ENCODE results near the gene BLTP1. TPM values are rescaled to one million over a fixed set of nuclear protein-coding genes. Genes with fewer than 3 reads are reported as not detected.

The BLTP1 gene
- total RNA-seq, 2 experiments from 2014 or later: 37.5 to 39.4 TPM

GRCh38 chr4:122139139-122139538 is 13.0 kb upstream of the BLTP1 start:
- peaks cover 3% of the 10 kb centered on the region for H3K36me3 Mint-ChIP-seq (ENCODE audit: low read depth)

GRCh38 chr4:122140834-122141233 is 11.3 kb upstream of the BLTP1 start:
- CTCF ChIA-PET: no interaction called here
- POLR2A ChIA-PET: no interaction called here
- no peak for DNase-seq
- Mint-ChIP-seq H3K9me3 (peaks cover 11% of the 10 kb centered on the region), H3K27ac (no peak overlapping the region), H3K4me3 (no peak overlapping the region), H3K27me3 (peaks cover 14% of the 10 kb centered on the region), H3K4me1 (no peaks in the 10 kb centered on the region), H3K36me3 (ENCODE audit: low read depth) (peaks cover 3% of the 10 kb centered on the region)

More at GRCh38 chr4:122139139-122139538, 13.0 kb upstream of the BLTP1 start:
- ChIA-PET POLR2A (no interaction called here), CTCF (no interaction called here)
- H3K27ac Mint-ChIP-seq: no peak overlapping the region
- H3K4me3 Mint-ChIP-seq: no peak overlapping the region
- no peaks in the 10 kb centered on the region for H3K4me1 Mint-ChIP-seq
- peaks cover 11% of the 10 kb centered on the region for H3K9me3 Mint-ChIP-seq
- peaks cover 9% of the 10 kb centered on the region for H3K27me3 Mint-ChIP-seq
- DNase-seq: no peak

DNA sequence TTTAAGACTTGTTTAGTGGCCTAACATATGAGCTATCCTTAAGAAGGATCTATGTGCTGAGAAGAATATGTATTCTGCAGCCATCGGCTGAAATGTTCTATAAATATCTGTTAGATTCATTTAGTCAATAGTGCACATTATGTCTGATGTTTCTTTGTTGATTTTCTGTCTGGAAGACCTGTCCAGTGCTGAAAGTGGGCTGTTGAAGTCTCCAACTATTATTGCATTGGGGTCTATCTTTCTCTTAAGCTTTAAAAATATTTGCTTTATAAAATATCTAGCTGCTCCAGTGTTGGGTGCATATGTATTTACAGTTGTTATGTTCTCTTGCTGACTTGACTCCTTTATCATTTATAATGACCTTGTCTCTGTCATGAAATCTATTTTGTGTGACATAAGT is 9.4 kb upstream of the BLTP1 start:
- Mint-ChIP-seq H3K27ac (no peak overlapping the region), H3K9me3 (peaks cover 11% of the 10 kb centered on the region), H3K4me1 (no peaks in the 10 kb centered on the region), H3K27me3 (peaks cover 14% of the 10 kb centered on the region), H3K36me3 (ENCODE audit: low read depth) (peaks cover 3% of the 10 kb centered on the region), H3K4me3 (no peak overlapping the region)
- ChIA-PET POLR2A (no interaction called here), CTCF (no interaction called here)
- DNase-seq: no peak

GRCh38 chr4:122146652-122147051 is 5.5 kb upstream of the BLTP1 start:
- Mint-ChIP-seq H3K27me3 (peaks cover 8% of the 10 kb centered on the region), H3K9me3 (peaks cover 6% of the 10 kb centered on the region), H3K36me3 (ENCODE audit: low read depth) (no peaks in the 10 kb centered on the region), H3K27ac (no peak overlapping the region), H3K4me3 (no peak overlapping the region), H3K4me1 (peaks cover 19% of the 10 kb centered on the region)
- ChIA-PET CTCF (interaction anchor here (1.2 kb wide), 1 partner anchor 17 kb away, joined by 3 read pairs; no protein-coding TSS in a partner anchor), POLR2A (no interaction called here)
- no peak for DNase-seq

- peak overlapping the region; percentile 93 for H3K4me3 Mint-ChIP-seq
- H3K27me3 Mint-ChIP-seq: no peaks in the 10 kb centered on the region
- peaks cover 12% of the 10 kb centered on the region for H3K36me3 Mint-ChIP-seq (ENCODE audit: low read depth)
- no peak for DNase-seq
- CTCF ChIA-PET: no interaction called here
- POLR2A ChIA-PET: no interaction called here
- peak overlapping the region; percentile 98 for H3K27ac Mint-ChIP-seq
- H3K9me3 Mint-ChIP-seq: peaks cover 4% of the 10 kb centered on the region
- peaks cover 40% of the 10 kb centered on the region for H3K4me1 Mint-ChIP-seq
These were observed 1.2 kb upstream of the BLTP1 start for GRCh38 chr4:122150931-122151330.

- POLR2A ChIA-PET: no interaction called here
- Mint-ChIP-seq H3K36me3 (ENCODE audit: low read depth) (peaks cover 30% of the 10 kb centered on the region), H3K9me3 (peaks cover 9% of the 10 kb centered on the region), H3K27ac (peak overlapping the region; percentile 91), H3K4me3 (peak overlapping the region; percentile 93), H3K27me3 (no peaks in the 10 kb centered on the region), H3K4me1 (peaks cover 55% of the 10 kb centered on the region)
- CTCF ChIA-PET: interaction anchor here (1.2 to 2.1 kb wide), 2 partner anchors 9 to 19 kb away, joined by 3 to 4 read pairs; no protein-coding TSS in a partner anchor
- DNase-seq: peak; percentile 21
These were observed 638 bp downstream of the BLTP1 start for GRCh38 chr4:122152711-122153226.

GRCh38 chr4:122156819-122157218 is 4.7 kb downstream of the BLTP1 start:
- peaks cover 41% of the 10 kb centered on the region for H3K4me1 Mint-ChIP-seq
- H3K27ac Mint-ChIP-seq: no peak overlapping the region
- ChIA-PET POLR2A (no interaction called here), CTCF (no interaction called here)
- no peak overlapping the region for H3K4me3 Mint-ChIP-seq
- DNase-seq: no peak
- H3K9me3 Mint-ChIP-seq: peaks cover 6% of the 10 kb centered on the region
- peaks cover 41% of the 10 kb centered on the region for H3K36me3 Mint-ChIP-seq (ENCODE audit: low read depth)
- H3K27me3 Mint-ChIP-seq: no peaks in the 10 kb centered on the region

DNA sequence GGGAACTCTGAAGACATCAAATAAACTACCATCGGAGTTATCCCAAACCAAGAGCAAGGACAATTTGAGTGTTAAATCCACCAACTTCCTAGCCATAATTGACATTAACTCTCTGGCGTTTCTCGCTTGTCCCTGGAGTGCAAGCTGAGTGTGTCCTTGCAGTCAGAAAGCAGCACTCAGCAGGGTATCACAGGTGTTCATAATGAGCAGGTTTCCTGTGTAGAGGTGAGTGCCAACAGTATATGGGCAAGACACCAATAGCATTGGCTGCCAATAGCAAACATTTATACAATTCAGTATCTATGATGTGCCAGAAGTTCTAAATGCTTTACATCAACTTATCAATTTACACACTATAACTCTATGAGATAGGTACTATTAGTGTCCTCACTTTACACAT is 11.2 kb downstream of the BLTP1 start:
- ChIA-PET CTCF (no interaction called here), POLR2A (no interaction called here)
- H3K27me3 Mint-ChIP-seq: no peaks in the 10 kb centered on the region
- no peaks in the 10 kb centered on the region for H3K9me3 Mint-ChIP-seq
- H3K27ac Mint-ChIP-seq: no peak overlapping the region
- DNase-seq: no peak
- H3K4me1 Mint-ChIP-seq: peaks cover 11% of the 10 kb centered on the region
- H3K4me3 Mint-ChIP-seq: no peak overlapping the region
- peaks cover 24% of the 10 kb centered on the region for H3K36me3 Mint-ChIP-seq (ENCODE audit: low read depth)

DNA sequence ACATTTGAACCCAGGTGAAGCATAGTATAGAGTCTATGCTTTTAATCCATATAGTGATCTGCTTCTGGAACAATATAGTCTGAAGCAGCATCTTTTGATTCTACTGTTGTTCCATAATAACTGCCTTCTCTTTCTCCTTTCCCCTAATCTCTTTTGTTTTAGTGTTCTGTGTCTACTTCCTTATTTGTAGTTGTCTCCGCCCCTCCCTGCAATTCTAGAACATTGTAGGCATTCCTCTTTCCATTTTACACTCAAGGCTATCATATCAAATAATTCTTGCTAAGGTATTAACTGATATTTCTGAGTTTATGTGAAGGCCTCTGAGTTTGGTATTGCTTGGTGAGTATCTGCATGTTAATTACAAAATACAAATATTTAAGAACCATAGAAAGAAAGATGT is 11.6 kb downstream of the BLTP1 start:
- peak overlapping the region; percentile 20 for H3K27ac Mint-ChIP-seq
- CTCF ChIA-PET: no interaction called here
- DNase-seq: no peak
- no peak overlapping the region for H3K4me3 Mint-ChIP-seq
- peaks cover 24% of the 10 kb centered on the region for H3K36me3 Mint-ChIP-seq (ENCODE audit: low read depth)
- POLR2A ChIA-PET: no interaction called here
- peaks cover 11% of the 10 kb centered on the region for H3K4me1 Mint-ChIP-seq
- H3K27me3 Mint-ChIP-seq: no peaks in the 10 kb centered on the region
- no peaks in the 10 kb centered on the region for H3K9me3 Mint-ChIP-seq

- Mint-ChIP-seq H3K9me3 (no peaks in the 10 kb centered on the region), H3K4me3 (no peak overlapping the region), H3K36me3 (ENCODE audit: low read depth) (peaks cover 20% of the 10 kb centered on the region), H3K4me1 (peaks cover 11% of the 10 kb centered on the region), H3K27me3 (no peaks in the 10 kb centered on the region), H3K27ac (no peak overlapping the region)
- no peak for DNase-seq
- CTCF ChIA-PET: interaction anchor here (0.5 to 1.5 kb wide), 3 partner anchors 9 to 50 kb away, joined by 3 to 4 read pairs (median 3); no protein-coding TSS in a partner anchor
- POLR2A ChIA-PET: no interaction called here
These were observed 15.2 kb downstream of the BLTP1 start for GRCh38 chr4:122167369-122167768.

DNA sequence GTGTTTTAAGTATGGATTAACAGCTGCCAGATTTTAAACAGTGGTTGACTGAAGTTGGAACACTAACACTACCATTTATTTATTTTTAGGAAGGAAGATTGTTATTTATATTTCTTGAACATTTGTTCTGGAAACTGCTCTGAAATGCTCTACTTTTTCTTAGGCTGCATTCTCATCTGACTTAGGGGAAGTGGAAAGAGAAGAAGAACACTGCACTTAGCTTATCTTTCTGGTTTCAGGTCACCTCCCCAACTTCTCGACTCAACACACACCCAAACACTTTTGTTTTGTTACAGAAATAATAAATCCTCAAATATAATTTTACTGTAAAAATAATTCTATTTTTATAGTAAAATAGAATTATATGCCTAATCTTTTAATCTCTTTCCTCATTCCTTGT is 18.6 kb downstream of the BLTP1 start:
- no peak for DNase-seq
- H3K4me3 Mint-ChIP-seq: no peak overlapping the region
- no peak overlapping the region for H3K27ac Mint-ChIP-seq
- ChIA-PET POLR2A (no interaction called here), CTCF (interaction anchor here (0.7 kb wide), 1 partner anchor 245 kb away, joined by 3 read pairs; no protein-coding TSS in a partner anchor)
- peaks cover 17% of the 10 kb centered on the region for H3K36me3 Mint-ChIP-seq (ENCODE audit: low read depth)
- no peaks in the 10 kb centered on the region for H3K9me3 Mint-ChIP-seq
- peaks cover 6% of the 10 kb centered on the region for H3K4me1 Mint-ChIP-seq
- H3K27me3 Mint-ChIP-seq: no peaks in the 10 kb centered on the region

GRCh38 chr4:122171323-122171722 is 19.2 kb downstream of the BLTP1 start:
- Mint-ChIP-seq H3K4me3 (no peak overlapping the region), H3K9me3 (no peaks in the 10 kb centered on the region), H3K27me3 (no peaks in the 10 kb centered on the region), H3K27ac (no peak overlapping the region), H3K36me3 (ENCODE audit: low read depth) (peaks cover 17% of the 10 kb centered on the region), H3K4me1 (peaks cover 6% of the 10 kb centered on the region)
- ChIA-PET CTCF (interaction anchor here (0.7 kb wide), 1 partner anchor 245 kb away, joined by 3 read pairs; no protein-coding TSS in a partner anchor), POLR2A (no interaction called here)
- DNase-seq: no peak

- DNase-seq: no peak
- Mint-ChIP-seq H3K27ac (no peak overlapping the region), H3K27me3 (no peaks in the 10 kb centered on the region), H3K9me3 (no peaks in the 10 kb centered on the region), H3K36me3 (ENCODE audit: low read depth) (peaks cover 25% of the 10 kb centered on the region), H3K4me3 (no peak overlapping the region), H3K4me1 (peaks cover 6% of the 10 kb centered on the region)
- ChIA-PET POLR2A (no interaction called here), CTCF (no interaction called here)
These were observed 20.1 kb downstream of the BLTP1 start for GRCh38 chr4:122172266-122172665.

- Mint-ChIP-seq H3K27ac (no peak overlapping the region), H3K36me3 (ENCODE audit: low read depth) (peaks cover 39% of the 10 kb centered on the region), H3K27me3 (no peaks in the 10 kb centered on the region), H3K9me3 (no peaks in the 10 kb centered on the region), H3K4me3 (no peak overlapping the region), H3K4me1 (peaks cover 8% of the 10 kb centered on the region)
- CTCF ChIA-PET: no interaction called here
- POLR2A ChIA-PET: no interaction called here
- no peak for DNase-seq
These were observed 26.8 kb downstream of the BLTP1 start for GRCh38 chr4:122178961-122179360.
